ENCODE results near the gene CXADR.
A peak's percentile ranks its signal among the peaks of the same experiment; 100 is the strongest.
"Not testable (repeated sequence)": the region's sequence is repeated elsewhere in the genome, so short reads cannot be mapped to it uniquely, and the experiment has no call there.

CXADR gene

GRCh38 chr21:17512253-17513213 lies at the start of gene CXADR:
CXADR (plus strand) TSS chr21:17513043; CDS start chr21:17513130, 87 bp downstream.
- DNase-seq: peak; percentile 94 to 96 (median 94)

- DNase-seq: no peak
Observed at GRCh38 chr21:17466166-17466565, 46.7 kb upstream of the CXADR start.

GRCh38 chr21:17467392-17467791 lies 45.5 kb upstream of the CXADR start:
- DNase-seq: no peak

- DNase-seq: no peak
Observed at GRCh38 chr21:17467829-17468228, 45.0 kb upstream of the CXADR start.

GRCh38 chr21:17468698-17469097 lies 44.1 kb upstream of the CXADR start:
- no peak for DNase-seq

- DNase-seq: no peak
Observed at GRCh38 chr21:17469727-17470126, 43.1 kb upstream of the CXADR start.

GRCh38 chr21:17472182-17472581 lies 40.7 kb upstream of the CXADR start:
- DNase-seq: no peak

GRCh38 chr21:17472592-17473271 lies 40.1 kb upstream of the CXADR start:
- no peak for DNase-seq

- no peak for DNase-seq
Observed at GRCh38 chr21:17476006-17476405, 36.8 kb upstream of the CXADR start.

GRCh38 chr21:17478156-17478555 lies 34.7 kb upstream of the CXADR start:
- not testable (repeated sequence) for DNase-seq

- DNase-seq: no peak
Observed at GRCh38 chr21:17479606-17480005, 33.2 kb upstream of the CXADR start.

GRCh38 chr21:17482928-17483327 lies 29.9 kb upstream of the CXADR start:
- no peak for DNase-seq

- no peak for DNase-seq
Observed at GRCh38 chr21:17488620-17489019, 24.2 kb upstream of the CXADR start.

GRCh38 chr21:17489565-17489964 lies 23.3 kb upstream of the CXADR start:
- DNase-seq: not testable (repeated sequence)

- DNase-seq: no peak
Observed at GRCh38 chr21:17491716-17492414, 21.0 kb upstream of the CXADR start.

GRCh38 chr21:17492415-17493168 lies 20.3 kb upstream of the CXADR start:
- DNase-seq: no peak

GRCh38 chr21:17494051-17494450 lies 18.8 kb upstream of the CXADR start:
- no peak for DNase-seq

GRCh38 chr21:17495680-17496079 lies 17.2 kb upstream of the CXADR start:
- peak in 2 of 3 experiments; percentile 28 to 82 for DNase-seq

- no peak for DNase-seq
Observed at GRCh38 chr21:17497316-17497715, 15.5 kb upstream of the CXADR start.

- DNase-seq: peak in 1 of 3 experiments; percentile 24
Observed at GRCh38 chr21:17498586-17498985, 14.3 kb upstream of the CXADR start.

- peak in 2 of 3 experiments; percentile 50 to 89 for DNase-seq
Observed at GRCh38 chr21:17501107-17502006, 11.5 kb upstream of the CXADR start.

Measured in NCI-H1417 (cell line).